Activated CD8-positive, alpha-beta memory T cell treated with anti-CD3 and anti-CD28 coated beads for 1 hour (primary cell): ENCODE measurements around the gene PLA2G4A.

Experiments used
- DNase-seq, 2 donors: peaks; one replicate each; pipeline ENCODE4 v3.0.0-alpha.2; 2020; ENCODE audit warnings: low read depth in 1 of 2; ENCODE audit errors: extremely low read depth in 1 of 2

The PLA2G4A gene

GRCh38 chr1:186831168-186831567, 2.4 kb downstream of the PLA2G4A start:
- no peak for DNase-seq

DNA sequence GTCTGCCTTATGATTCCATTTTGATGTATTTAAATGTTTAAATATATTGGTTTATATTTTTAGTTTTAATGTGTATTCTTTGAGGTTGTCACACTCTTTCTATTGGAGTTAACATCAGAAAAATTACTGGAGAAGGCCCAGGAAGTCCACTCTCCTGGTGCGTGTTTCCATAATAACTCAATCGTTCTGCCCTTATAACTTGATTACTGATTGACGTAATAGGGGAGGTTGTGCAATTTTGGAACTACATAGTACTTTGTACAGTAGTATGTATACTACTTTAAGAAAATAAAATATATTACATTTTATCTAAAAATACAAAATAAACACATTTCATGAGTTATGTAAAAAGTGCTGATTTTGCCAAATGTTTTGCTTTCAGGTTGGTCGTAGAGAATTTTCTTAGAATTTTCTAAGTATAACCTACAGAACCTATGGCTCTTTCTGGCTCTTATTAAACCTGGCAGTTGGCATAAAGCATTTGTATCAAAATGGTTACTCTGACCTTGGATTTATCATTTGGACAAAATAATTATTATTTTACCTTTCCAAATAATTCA, 5.7 kb downstream of the PLA2G4A start:
- no peak for DNase-seq

DNA sequence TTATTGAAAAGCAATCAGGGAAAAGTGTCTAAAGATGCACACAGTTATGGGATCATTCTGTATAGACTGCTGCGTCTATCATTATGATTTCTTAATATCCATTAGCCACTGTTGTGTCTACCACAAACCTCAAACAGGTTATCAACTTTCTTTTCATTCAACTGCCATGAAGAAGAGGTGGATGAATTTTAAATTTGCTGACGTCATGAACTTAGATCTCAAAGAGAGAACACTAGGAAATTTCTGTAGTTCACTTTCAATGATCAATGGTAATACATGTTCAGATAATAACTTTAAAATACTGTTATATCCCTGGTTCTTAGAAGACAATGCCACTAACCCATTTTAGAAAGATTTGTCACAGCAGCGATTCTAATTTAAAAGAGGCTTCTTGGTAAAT, 6.7 kb downstream of the PLA2G4A start:
- no peak for DNase-seq

GRCh38 chr1:186837806-186838205, 9.1 kb downstream of the PLA2G4A start:
- no peak for DNase-seq

GRCh38 chr1:186838380-186839040, 9.8 kb downstream of the PLA2G4A start:
- no peak for DNase-seq

GRCh38 chr1:186839041-186839400, 10.3 kb downstream of the PLA2G4A start:
- DNase-seq: no peak

DNA sequence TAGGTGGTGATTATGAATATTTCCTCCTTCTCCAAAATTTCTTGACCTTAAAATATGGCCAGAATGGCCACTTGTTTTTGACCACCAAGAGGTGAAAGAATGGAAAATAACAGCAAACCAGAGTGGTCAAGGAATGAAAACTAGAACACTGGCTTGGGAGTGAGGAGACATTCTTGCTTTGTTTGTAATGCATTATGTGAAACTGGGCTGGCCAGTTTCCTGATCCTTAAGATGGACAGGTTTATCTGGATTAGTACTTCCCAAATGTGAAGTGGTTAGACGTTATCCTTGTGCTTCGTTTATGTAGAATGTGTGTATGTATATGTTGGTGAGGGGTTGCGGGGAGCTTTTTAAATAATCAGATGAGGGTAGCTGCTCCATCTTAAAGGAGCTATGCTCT, 12.8 kb downstream of the PLA2G4A start:
- DNase-seq: no peak

- DNase-seq: no peak
Measured at GRCh38 chr1:186842547-186842946, 13.8 kb downstream of the PLA2G4A start.

DNA sequence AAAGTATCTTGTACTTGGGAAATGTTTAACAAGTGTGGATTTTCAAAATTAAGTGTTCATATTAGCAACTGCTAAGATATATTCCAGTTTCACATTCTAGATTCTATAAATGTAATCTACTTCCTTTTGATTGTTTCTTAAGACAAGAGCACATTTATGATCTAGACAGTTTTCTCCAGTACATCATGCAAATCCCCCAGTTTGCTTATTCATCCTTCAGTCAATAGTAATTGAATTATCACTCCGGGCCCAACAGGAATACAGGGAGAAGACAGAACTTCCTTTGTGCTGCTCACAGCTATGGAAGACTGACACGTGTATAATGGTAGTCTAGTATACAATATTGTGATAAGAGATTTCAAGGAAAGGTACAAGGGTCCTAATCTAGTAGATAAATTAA, 14.5 kb downstream of the PLA2G4A start:
- DNase-seq: no peak

GRCh38 chr1:186843931-186844330, 15.2 kb downstream of the PLA2G4A start:
- DNase-seq: no peak

- DNase-seq: no peak
Measured at GRCh38 chr1:186845576-186846210, 16.9 kb downstream of the PLA2G4A start.

GRCh38 chr1:186848509-186849130, 19.9 kb downstream of the PLA2G4A start:
- DNase-seq: no peak

DNA sequence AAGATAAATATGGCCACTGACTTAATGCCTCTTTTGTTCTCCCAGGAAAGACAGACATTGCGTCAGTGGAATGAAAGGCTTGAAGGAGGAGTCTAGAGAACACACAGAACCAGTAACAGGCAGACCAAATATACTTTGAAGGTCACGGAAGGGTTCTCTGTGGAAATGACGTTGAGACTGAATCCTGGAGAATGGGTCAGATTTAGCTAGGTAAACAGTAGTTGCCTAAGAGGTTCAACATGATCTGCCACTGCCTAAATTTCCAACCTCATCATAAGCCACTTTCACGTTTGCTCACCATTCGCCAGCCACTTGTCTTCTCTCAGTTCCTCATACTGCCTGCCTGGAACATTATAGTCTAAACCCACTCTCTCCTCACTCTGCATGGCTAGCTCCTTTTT, 20.5 kb downstream of the PLA2G4A start:
- DNase-seq: no peak

DNA sequence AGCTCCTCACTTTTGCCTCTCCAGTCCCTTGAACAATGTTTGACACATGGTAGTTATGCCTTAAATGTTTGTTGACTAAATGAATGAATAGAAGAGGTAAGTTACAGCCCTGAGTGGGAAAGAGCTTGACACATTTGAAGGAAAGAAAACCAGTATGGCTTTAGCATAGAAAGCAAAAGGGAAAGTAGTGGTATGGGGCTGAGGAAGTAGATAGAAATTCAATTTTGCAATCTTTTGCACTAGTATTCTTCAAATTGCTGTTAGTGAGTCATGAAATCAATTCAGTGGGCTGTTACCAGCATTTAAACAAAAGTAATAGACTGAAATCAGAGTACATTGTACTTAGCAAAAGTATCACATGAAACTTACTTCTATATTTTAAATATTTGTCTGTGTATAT, 21.1 kb downstream of the PLA2G4A start:
- no peak for DNase-seq

DNA sequence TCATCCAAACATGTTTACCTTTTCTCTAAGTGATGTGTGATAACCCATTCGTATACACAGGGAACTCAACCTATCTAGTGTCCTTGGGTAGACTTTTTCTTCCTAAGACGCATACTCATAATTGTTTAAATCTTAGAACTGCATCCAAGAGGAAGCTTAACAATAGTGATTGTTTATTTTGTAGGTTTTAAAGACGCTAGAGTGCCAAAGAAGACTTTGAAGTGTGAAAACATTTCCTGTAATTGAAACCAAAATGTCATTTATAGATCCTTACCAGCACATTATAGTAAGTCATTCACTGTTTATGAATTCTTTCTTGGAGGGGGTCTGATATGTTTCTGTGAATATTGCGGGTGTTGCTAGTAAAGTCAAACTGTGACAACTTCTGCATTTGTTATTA, 25.4 kb downstream of the PLA2G4A start:
- no peak for DNase-seq

DNA sequence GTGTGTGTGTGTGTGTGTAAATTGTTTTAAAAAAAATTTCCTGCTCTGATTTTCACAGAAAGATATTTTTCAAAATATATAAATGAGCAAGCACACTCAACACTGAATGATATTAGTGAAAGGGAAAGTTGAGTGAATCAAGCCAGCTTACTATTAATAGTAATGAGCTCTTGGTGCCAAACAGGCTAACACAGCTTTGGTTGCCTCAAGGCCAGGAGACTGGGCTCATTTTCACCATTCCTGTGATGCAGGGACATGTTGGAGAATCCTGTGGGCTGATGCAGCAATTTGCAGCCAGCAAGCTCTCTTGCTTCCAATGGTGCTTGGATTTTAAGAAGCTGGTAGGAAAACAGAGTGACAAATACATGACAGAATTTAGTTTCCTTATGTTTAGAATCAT, 30.2 kb downstream of the PLA2G4A start:
- no peak for DNase-seq

- no peak for DNase-seq
Measured at GRCh38 chr1:186859995-186860394, 31.2 kb downstream of the PLA2G4A start.

DNA sequence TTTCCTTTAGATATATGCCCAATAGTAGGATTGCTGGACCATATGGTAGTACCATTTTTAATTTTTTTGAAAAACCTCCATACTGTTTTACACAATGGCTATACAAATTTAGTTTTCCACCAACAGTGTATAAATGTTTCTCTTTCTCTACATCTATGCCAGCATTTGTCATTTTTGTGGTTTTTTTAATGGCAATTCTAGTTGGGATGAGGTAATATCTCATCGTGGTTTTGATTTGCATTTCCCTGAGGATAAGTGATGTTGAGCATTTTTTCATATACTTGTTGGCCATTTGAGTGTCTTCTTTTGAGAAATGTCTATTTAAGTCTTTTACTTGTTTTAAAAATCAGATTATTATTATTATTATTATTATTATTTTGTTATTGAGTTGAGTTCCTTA, 35.5 kb downstream of the PLA2G4A start:
- no peak for DNase-seq

DNA sequence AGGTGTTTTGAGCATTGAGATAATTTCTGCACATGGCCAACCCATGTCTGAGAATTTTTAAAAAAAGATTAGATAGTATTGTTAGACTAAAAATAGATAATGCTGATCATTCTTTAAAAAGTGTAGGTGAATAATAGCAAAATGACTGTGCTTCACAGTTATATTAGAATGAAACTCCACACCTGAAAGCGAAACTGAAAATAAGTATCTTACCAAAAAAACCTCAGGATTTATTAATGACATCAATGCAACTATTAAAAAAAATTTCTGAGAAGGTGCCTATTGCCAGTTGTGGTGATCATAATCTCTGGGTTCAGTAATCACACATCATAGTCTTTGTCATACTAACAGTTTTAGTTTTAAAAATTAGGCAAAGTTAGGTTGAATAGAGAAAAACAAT, 36.5 kb downstream of the PLA2G4A start:
- no peak for DNase-seq

- DNase-seq: no peak
Measured at GRCh38 chr1:186865857-186866256, 37.1 kb downstream of the PLA2G4A start.

DNA sequence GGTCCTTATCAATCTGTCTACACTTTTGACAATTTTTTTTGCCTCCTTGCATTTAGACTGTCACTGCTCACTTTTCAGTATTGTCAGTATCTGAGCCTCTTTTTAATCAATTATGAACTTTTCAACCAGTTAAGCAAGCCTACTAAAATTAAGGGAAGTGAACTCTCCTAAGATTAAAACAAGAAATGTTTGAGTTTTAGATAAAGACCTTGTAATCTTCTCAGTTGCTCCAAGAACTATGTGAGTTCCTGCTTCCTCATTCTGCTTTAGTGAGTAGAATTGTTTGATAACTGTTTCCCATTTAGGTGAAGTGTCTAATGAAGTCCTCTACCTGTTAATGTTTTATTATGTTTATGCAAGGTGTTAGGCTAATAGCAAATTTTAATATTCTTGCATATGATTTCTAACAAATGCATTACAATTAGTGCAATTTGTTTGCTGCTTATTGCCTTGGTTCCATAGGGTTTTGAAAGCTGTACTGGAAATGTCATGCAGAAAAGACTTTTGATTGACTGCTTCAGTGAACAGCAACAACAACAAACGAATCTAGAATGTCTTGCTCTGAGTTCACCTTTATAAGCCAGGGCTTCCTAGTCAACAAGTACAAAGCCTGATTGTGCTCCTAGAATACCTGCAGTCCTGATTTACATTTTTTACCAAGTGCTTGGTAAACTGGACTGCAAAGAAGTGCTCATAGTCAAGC, 40.9 kb downstream of the PLA2G4A start:
- DNase-seq: no peak

DNA sequence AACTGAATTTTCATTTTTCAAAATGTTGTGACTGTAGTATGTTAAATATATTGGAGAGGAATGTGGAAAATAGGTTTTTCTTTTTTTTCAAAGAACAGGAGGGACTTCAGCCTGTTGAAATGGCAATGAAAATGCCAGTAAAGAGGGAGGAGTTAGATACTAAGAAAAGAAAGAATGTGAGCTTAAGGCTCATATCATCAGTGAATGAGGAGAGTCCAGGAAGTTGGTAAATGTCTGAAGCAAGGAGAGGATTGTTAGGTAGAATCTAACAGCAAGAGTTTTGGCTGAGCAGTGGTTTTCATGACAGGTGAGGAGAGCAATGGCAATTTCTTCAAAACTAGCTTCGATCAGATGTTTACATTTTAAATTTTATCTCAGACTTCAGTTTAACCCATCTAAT, 43.0 kb downstream of the PLA2G4A start:
- no peak for DNase-seq
